HepG2 (cell line): ENCODE data around the gene TAOK3.

Source experiments
- BCL6 ChIP-seq: IDR thresholded peaks from 2 replicates; pipeline ENCODE4 v1.6.1; 2016; ENCODE audit warnings: missing genetic modification reagents, missing compliant biosample characterization
- CTCF ChIP-seq: sonication (generic); formaldehyde crosslinking; IDR thresholded peaks from 2 replicates; pipeline ENCODE4 v1.5.0; 2020; ENCODE audit warnings: mild to moderate bottlenecking, missing genetic modification reagents, moderate library complexity
- JUN ChIP-seq: sonication (generic); formaldehyde crosslinking; IDR thresholded peaks from 2 replicates; pipeline ENCODE4 v1.4.0; 2020; ENCODE audit warnings: mild to moderate bottlenecking, missing genetic modification reagents
- KDM1A ChIP-seq: IDR thresholded peaks from 2 replicates; pipeline ENCODE4 v1.6.1; 2016; ENCODE audit warnings: missing compliant biosample characterization
- KDM6A ChIP-seq: IDR thresholded peaks from 2 replicates; pipeline ENCODE4 v1.6.1; 2016; ENCODE audit warnings: low read depth
- NFIB ChIP-seq: sonication (generic); formaldehyde crosslinking; IDR thresholded peaks from 2 replicates; pipeline ENCODE4 v1.9.0; 2021; ENCODE audit warnings: missing genetic modification reagents, mild to moderate bottlenecking, borderline replicate concordance
- NR2C2 ChIP-seq: sonication (generic); formaldehyde crosslinking; IDR thresholded peaks from 2 replicates; pipeline ENCODE4 v1.4.0; 2020; ENCODE audit warnings: missing genetic modification reagents, mild to moderate bottlenecking, moderate library complexity, borderline replicate concordance
- POLR2AphosphoS2 ChIP-seq: IDR thresholded peaks from 2 replicates; pipeline ENCODE4 v1.6.1; 2011; ENCODE audit warnings: low read depth, low read length, improper control_type of control experiment
- RAD51 ChIP-seq: fragments of 450-650 bp; IDR thresholded peaks from 2 replicates; pipeline ENCODE4 v1.6.1; 2016; ENCODE audit warnings: borderline replicate concordance
- ZNF224 ChIP-seq: sonication (generic); formaldehyde crosslinking; IDR thresholded peaks from 2 replicates; pipeline ENCODE4 v1.5.0; 2020; ENCODE audit warnings: mild to moderate bottlenecking, missing genetic modification reagents
- ZNF530 ChIP-seq: sonication (generic); formaldehyde crosslinking; IDR thresholded peaks from 2 replicates; pipeline ENCODE4 v1.5.0; 2020; ENCODE audit warnings: low read depth, mild to moderate bottlenecking, missing genetic modification reagents
- ZNF616 ChIP-seq: sonication (generic); formaldehyde crosslinking; IDR thresholded peaks from 2 replicates; pipeline ENCODE4 v1.5.0; 2020; ENCODE audit warnings: low read depth, mild to moderate bottlenecking, missing genetic modification reagents
- ZNF670 ChIP-seq: sonication (generic); formaldehyde crosslinking; IDR thresholded peaks from 2 replicates; pipeline ENCODE4 v1.8.0; 2022; ENCODE audit warnings: mild to moderate bottlenecking, missing genetic modification reagents, borderline replicate concordance

DNA sequence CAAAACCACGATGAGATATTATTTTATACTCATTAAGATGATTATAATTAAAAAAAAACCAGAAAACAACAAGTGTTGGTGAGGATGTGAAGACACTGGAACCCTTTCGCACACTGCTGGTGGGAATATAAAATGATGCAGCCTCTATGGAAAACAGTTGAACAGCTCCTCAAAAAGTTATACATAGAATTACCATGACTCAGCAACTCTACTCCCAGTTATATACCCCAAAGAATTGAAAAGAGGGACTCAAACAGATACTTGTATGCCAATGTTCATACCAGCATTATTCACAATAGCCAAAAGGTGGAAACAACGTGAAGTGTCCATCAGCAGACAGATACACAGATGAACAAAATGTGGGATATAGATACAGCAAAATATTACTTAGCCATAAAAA is 53.1 kb downstream of the TAOK3 start:
- no peak for TF ChIP-seq JUN (CRISPR knock-in tag)
- TF ChIP-seq POLR2AphosphoS2, result no peak
- TF ChIP-seq CTCF, result no peak
- no peak for TF ChIP-seq ZNF530
- TF ChIP-seq ZNF616, result no peak
- no peak for TF ChIP-seq ZNF670 (CRISPR knock-in tag)
- no peak for TF ChIP-seq NFIB (CRISPR knock-in tag)
- no peak for TF ChIP-seq KDM1A (CRISPR knock-in tag)
- no peak for TF ChIP-seq BCL6 (CRISPR knock-in tag)
- TF ChIP-seq ZNF224 (CRISPR knock-in tag), result no peak
- TF ChIP-seq NR2C2, result no peak
- TF ChIP-seq RAD51, result no peak
- TF ChIP-seq KDM6A (CRISPR knock-in tag), result no peak
